ENCODE data around the gene USP13. TPM values are rescaled to one million over a fixed set of nuclear protein-coding genes. Genes with fewer than 3 reads are reported as not detected.

The USP13 gene
- total and polyA plus RNA-seq, 2 of the 13 experiments (the other 11 are each of a cell fraction or from before 2014, with no cell fraction given), result 15.9 to 36.7 TPM

DNA sequence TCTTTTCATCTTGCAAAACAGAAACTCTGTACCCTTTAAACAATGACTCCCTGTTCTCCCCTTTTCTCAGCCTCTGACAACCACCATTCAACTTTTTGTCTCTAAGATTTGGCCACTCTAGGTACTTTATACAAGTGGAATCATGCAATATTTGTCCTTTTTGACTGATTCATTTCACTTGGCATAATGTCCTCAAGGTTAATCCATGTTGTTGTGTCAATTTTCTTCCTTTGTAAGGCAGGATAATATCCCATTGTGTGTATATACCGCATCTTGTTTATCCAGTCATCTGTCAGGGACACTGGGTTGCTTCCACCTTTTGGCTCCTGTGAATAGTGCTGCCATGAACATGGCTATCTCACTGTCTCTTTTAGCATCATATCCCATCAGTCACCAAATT, 10.3 kb downstream of the USP13 start:
- BruUV-seq (replicated peaks), result no TSS peak
- H3K27me3 ChIP-seq (ENCODE audit: control insufficient read depth in 1 of 2, insufficient read depth in 2 of 2, low read length in 2 of 2), result no peaks in the 10 kb centered on the region
- peak overlapping the region; percentile 68 for H3K4me2 ChIP-seq (ENCODE audit: low read depth, low read length)
- in situ Hi-C loops (cut with HindIII; ENCODE audit: extremely low pct_ligation_motif_present, low pct_unique_long_range_greater_than_20kb), result no loop called here
- no peak overlapping the region for H2AFZ ChIP-seq (ENCODE audit: low read length)
- no peaks in the 10 kb centered on the region for H3K9me3 ChIP-seq (ENCODE audit: low read length)
- WGBS (ENCODE audit: low lambda C conversion rate), result 0% methylated on average over 1 of the region's 1 CpG
- H3K79me2 ChIP-seq (ENCODE audit: insufficient read depth, low read length), result peaks cover 95% of the 10 kb centered on the region
- H3K9ac ChIP-seq (ENCODE audit: insufficient read depth, low read depth, low read length), result peak overlapping the region; percentile 49
- no peak overlapping the region; a peak in 2 of 6 replicates for H3K4me3 ChIP-seq (replicated peaks in 1 of 3; ENCODE audit: insufficient read depth in 1 of 3, low read depth in 2 of 3, low read length in 3 of 3)
- ChIA-PET CTCF (ENCODE audit: low intra/inter-chr PET ratio, low total read pairs) (no interaction called here), POLR2A (interaction anchor here (2.3 kb wide), 1 partner anchor 10 kb away, joined by 15 read pairs; the partner anchor contains the start of gene USP13)
- H3K27ac ChIP-seq (ENCODE audit: extremely low read length, insufficient read depth, low read length), result peak overlapping the region; percentile 71
- H3K36me3 ChIP-seq (replicated peaks in 1 of 2; ENCODE audit: control insufficient read depth in 1 of 2, insufficient read depth in 2 of 2, low read length in 2 of 2), result no peaks in the 10 kb centered on the region; a peak in 1 of 5 replicates
- DNase-seq (ENCODE audit: low spot score) (peak; percentile 88), ATAC-seq (peak; percentile 87), FAIRE-seq (peak; percentile 81)
- intact Hi-C loops (cut with micrococcal nuclease; ENCODE audit: unreplicated experiment), result loop anchor here (1.0 kb wide), 1 partner anchor 10 kb away; the partner anchor contains the start of gene USP13
- peaks cover 98% of the 10 kb centered on the region for H3K4me1 ChIP-seq (ENCODE audit: insufficient read depth, low read length)
- no peaks in the 10 kb centered on the region for H4K20me1 ChIP-seq (ENCODE audit: insufficient read depth, low read length)
- TF ChIP-seq ZNF354B (CRISPR knock-in tag; IDR thresholded peaks at IDR 0.05), result no peak
- TF ChIP-seq ZNF564 (CRISPR knock-in tag; IDR thresholded peaks at IDR 0.05), result no peak
- TF ChIP-seq ZNF33A (CRISPR knock-in tag; IDR thresholded peaks at IDR 0.05; ENCODE audit: borderline replicate concordance), result no peak
- no peak for TF ChIP-seq ZZZ3 (CRISPR knock-in tag; IDR thresholded peaks at IDR 0.05; ENCODE audit: borderline replicate concordance)
- no peak for TF ChIP-seq CAMTA2 (CRISPR knock-in tag; IDR thresholded peaks at IDR 0.05; ENCODE audit: borderline replicate concordance)
- no peak for TF ChIP-seq TOPORS (CRISPR knock-in tag; IDR thresholded peaks at IDR 0.05)
- TF ChIP-seq SRSF4 (IDR thresholded peaks at IDR 0.05; ENCODE audit: low read depth, low read length, poor library complexity, severe bottlenecking), result no peak
- TF ChIP-seq NR3C1 (CRISPR knock-in tag; IDR thresholded peaks at IDR 0.05), result no peak
- TF ChIP-seq ZNF605 (CRISPR knock-in tag; IDR thresholded peaks at IDR 0.05), result no peak
- TF ChIP-seq MTF1 (CRISPR knock-in tag; IDR thresholded peaks at IDR 0.05), result no peak
- TF ChIP-seq CBFB (CRISPR knock-in tag; IDR thresholded peaks at IDR 0.05), result no peak
- no peak for TF ChIP-seq JARID2 (CRISPR knock-in tag; IDR thresholded peaks at IDR 0.05; ENCODE audit: insufficient replicate concordance)
- TF ChIP-seq HOXA5 (CRISPR knock-in tag; IDR thresholded peaks at IDR 0.05), result no peak
- TF ChIP-seq RNF2 (conservative IDR thresholded peaks at IDR 0.05; ENCODE audit: low read depth), result no peak
- TF ChIP-seq U2AF1 (optimal IDR thresholded peaks at IDR 0.05; ENCODE audit: low read depth, low read length), result no peak
- no peak for TF ChIP-seq ZBTB2 (CRISPR knock-in tag; IDR thresholded peaks at IDR 0.05; ENCODE audit: low read depth)
- TF ChIP-seq, protein P1, sequence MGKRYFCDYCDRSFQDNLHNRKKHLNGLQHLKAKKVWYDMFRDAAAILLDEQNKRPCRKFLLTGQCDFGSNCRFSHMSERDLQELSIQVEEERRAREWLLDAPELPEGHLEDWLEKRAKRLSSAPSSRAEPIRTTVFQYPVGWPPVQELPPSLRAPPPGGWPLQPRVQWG (CRISPR knock-in tag; IDR thresholded peaks at IDR 0.05; ENCODE audit: borderline replicate concordance, low read depth), result no peak
- TF ChIP-seq IKZF5 (CRISPR knock-in tag; IDR thresholded peaks at IDR 0.05), result no peak
- TF ChIP-seq ESRRA (CRISPR knock-in tag; IDR thresholded peaks at IDR 0.05; ENCODE audit: low read depth), result no peak
- no peak for TF ChIP-seq NKX3-1 (CRISPR knock-in tag; IDR thresholded peaks at IDR 0.05)
- TF ChIP-seq FOSL2 (CRISPR knock-in tag; IDR thresholded peaks at IDR 0.05), result peak; percentile 44
- TF ChIP-seq RORA (CRISPR knock-in tag; IDR thresholded peaks at IDR 0.05), result no peak
- TF ChIP-seq, protein P2, sequence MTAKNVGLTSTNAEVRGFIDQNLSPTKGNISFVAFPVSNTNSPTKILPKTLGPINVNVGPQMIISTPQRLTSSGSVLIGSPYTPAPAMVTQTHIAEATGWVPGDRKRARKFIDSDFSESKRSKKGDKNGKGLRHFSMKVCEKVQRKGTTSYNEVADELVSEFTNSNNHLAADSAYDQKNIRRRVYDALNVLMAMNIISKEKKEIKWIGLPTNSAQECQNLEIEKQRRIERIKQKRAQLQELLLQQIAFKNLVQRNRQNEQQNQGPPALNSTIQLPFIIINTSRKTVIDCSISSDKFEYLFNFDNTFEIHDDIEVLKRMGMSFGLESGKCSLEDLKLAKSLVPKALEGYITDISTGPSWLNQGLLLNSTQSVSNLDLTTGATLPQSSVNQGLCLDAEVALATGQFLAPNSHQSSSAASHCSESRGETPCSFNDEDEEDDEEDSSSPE (CRISPR knock-in tag; IDR thresholded peaks at IDR 0.05), result no peak
- TF ChIP-seq BHLHE40 (IDR thresholded peaks at IDR 0.05; ENCODE audit: low read length), result no peak

All from HepG2 (cell line).